Measurements from ENCODE around the gene ZNF318.
"Not testable (repeated sequence)": the region's sequence is repeated elsewhere in the genome, so short reads cannot be mapped to it uniquely, and the experiment has no call there.

Gene ZNF318

DNA sequence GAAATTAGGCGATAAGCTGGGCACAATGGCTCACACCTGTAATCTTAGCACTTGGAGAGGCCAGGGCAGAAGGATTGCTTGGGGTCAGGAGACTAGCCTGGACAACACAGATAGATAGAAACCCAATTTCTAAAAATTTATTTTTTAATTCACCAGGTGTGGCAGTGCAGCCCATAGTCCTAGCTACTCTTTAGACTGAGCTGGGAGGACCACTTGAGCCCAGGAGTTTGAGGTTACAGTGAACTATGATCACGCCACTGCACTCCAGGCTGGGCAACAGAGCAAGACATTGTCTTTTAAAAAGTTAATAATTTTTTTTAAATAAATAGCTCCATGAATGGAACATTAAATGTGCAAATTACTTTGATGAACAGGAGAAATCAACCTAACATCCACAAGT is 8.2 kb downstream of the ZNF318 start:
- peaks cover 3% of the 10 kb centered on the region for H3K4me1 ChIP-seq (ENCODE audit: control insufficient read depth, insufficient read depth, low read length)
- peaks cover 60% of the 10 kb centered on the region for H3K36me3 ChIP-seq (ENCODE audit: control insufficient read depth, insufficient read depth, low read length, severe bottlenecking)
- H3K27me3 ChIP-seq (replicated peaks; ENCODE audit: control insufficient read depth, insufficient read depth, low read length) = no peaks in the 10 kb centered on the region
- H3K9ac ChIP-seq (ENCODE audit: low read length) = no peak overlapping the region
- DNase-seq (ENCODE audit: low read depth) = no peak
- H3K9me3 ChIP-seq (ENCODE audit: control insufficient read depth, low read length) = no peaks in the 10 kb centered on the region
- H3K4me3 ChIP-seq (ENCODE audit: low read length) = no peak overlapping the region

DNA sequence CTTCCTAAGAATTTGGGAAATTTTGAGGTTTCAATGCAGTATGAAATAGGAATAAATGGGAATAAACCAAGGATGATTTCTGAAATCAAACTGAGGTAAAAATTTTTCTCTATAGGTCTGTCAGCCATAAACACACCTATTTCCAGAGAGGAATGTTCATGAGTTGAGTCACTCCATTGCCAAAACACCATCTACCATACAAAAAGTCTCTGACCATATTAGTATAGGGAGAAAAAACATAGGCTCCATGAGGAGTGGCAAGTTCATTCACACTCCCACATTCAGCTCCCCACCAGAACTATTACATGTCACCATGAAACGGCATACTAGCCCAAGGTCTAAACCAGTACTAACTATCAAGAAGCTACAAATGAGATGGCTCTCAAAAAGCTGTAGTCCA is 9.6 kb downstream of the ZNF318 start:
- peaks cover 71% of the 10 kb centered on the region for H3K36me3 ChIP-seq (ENCODE audit: control insufficient read depth, insufficient read depth, low read length, severe bottlenecking)
- no peaks in the 10 kb centered on the region for H3K9me3 ChIP-seq (ENCODE audit: control insufficient read depth, low read length)
- DNase-seq (ENCODE audit: low read depth) = no peak
- H3K27me3 ChIP-seq (replicated peaks; ENCODE audit: control insufficient read depth, insufficient read depth, low read length) = no peaks in the 10 kb centered on the region
- no peak overlapping the region for H3K9ac ChIP-seq (ENCODE audit: low read length)
- no peak overlapping the region for H3K4me3 ChIP-seq (ENCODE audit: low read length)
- H3K4me1 ChIP-seq (ENCODE audit: control insufficient read depth, insufficient read depth, low read length) = peaks cover 3% of the 10 kb centered on the region

DNA sequence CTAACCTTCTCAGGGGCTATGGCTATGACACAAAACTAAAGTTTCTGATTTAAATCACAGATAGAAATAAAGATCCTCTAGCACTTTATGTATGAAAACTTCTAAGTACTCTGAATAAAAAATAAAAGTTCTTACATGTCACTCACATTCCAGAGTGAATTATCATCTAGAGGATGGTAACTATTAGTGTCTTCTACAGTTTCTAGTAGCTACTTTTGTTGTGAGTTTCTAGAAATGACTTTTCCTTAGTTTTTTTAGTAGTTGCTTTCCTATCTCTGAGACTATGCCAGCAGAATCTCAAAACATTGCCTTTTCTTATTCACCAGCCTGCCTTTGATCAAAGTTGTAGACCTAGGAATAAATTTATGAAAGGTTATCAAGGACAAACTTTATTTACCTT is 10.1 kb downstream of the ZNF318 start:
- H3K9me3 ChIP-seq (ENCODE audit: control insufficient read depth, low read length) = no peaks in the 10 kb centered on the region
- no peaks in the 10 kb centered on the region for H3K27me3 ChIP-seq (replicated peaks; ENCODE audit: control insufficient read depth, insufficient read depth, low read length)
- no peak overlapping the region for H3K9ac ChIP-seq (ENCODE audit: low read length)
- peaks cover 71% of the 10 kb centered on the region for H3K36me3 ChIP-seq (ENCODE audit: control insufficient read depth, insufficient read depth, low read length, severe bottlenecking)
- no peak overlapping the region for H3K4me3 ChIP-seq (ENCODE audit: low read length)
- peaks cover 3% of the 10 kb centered on the region for H3K4me1 ChIP-seq (ENCODE audit: control insufficient read depth, insufficient read depth, low read length)
- DNase-seq (ENCODE audit: low read depth) = peak; percentile 22

DNA sequence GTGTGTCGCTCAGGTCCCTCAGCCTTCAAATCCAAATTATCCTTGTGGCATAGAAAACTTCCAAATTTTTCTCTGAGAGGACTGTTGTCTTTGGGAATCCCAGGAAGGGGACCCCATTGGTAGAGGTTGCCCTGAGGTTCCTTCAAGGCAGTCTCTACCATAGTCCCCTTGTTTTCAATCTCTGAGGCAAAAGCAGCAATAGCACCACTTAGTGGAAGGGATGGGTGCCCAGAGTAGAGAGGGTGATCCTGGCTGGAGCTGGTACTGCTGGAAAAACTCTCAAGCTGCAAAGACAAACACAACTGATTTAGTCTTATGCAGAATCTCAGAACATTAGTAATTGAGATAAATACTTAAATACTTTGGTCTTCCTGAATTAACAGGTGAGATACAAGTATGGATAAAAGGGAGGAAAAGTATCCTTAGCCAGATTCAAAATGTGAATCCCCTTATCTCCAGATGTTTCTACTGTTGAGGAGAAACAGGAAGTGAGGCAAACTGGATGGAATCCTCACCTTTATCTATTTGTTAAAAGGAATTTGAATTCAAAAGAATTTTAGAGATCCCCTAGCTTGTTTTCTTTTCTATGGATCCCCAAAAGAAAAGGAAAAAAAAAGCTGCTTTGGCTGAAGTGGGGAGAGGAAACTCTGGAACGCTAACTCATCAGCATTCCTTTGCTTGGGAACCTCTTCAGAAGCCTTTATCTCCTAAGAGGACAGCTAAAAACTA is 13.4 kb downstream of the ZNF318 start:
- peaks cover 3% of the 10 kb centered on the region for H3K4me1 ChIP-seq (ENCODE audit: control insufficient read depth, insufficient read depth, low read length)
- H3K9ac ChIP-seq (ENCODE audit: low read length) = no peak overlapping the region
- peak; percentile 29 for DNase-seq (ENCODE audit: low read depth)
- H3K27me3 ChIP-seq (replicated peaks; ENCODE audit: control insufficient read depth, insufficient read depth, low read length) = no peaks in the 10 kb centered on the region
- no peak overlapping the region for H3K4me3 ChIP-seq (ENCODE audit: low read length)
- no peaks in the 10 kb centered on the region for H3K9me3 ChIP-seq (ENCODE audit: control insufficient read depth, low read length)
- peaks cover 51% of the 10 kb centered on the region for H3K36me3 ChIP-seq (ENCODE audit: control insufficient read depth, insufficient read depth, low read length, severe bottlenecking)

DNA sequence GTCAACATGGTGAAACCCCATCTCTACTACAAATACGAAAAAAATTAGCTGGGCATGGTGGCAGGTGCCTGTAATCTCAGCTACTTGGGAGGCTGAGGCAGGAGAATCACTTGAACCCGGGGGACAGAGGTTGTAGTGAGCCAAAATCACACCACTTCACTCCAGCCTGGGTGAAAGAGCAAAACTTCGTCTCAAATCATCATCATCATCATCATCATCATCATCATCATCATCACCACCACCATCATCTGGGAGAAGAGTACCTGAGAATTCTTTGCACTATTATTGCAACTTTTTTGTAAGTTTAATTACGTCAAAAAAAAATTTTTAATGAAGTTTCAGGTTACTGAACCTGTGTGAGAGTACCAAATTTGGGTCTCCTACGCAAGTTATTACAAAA is 17.5 kb downstream of the ZNF318 start:
- not testable (repeated sequence) for DNase-seq (ENCODE audit: low read depth); H3K27me3 ChIP-seq (replicated peaks; ENCODE audit: control insufficient read depth, insufficient read depth, low read length); H3K9me3 ChIP-seq (ENCODE audit: control insufficient read depth, low read length); H3K4me3 ChIP-seq (ENCODE audit: low read length); H3K9ac ChIP-seq (ENCODE audit: low read length); H3K4me1 ChIP-seq (ENCODE audit: control insufficient read depth, insufficient read depth, low read length)
- peaks cover 47% of the 10 kb centered on the region for H3K36me3 ChIP-seq (ENCODE audit: control insufficient read depth, insufficient read depth, low read length, severe bottlenecking)

DNA sequence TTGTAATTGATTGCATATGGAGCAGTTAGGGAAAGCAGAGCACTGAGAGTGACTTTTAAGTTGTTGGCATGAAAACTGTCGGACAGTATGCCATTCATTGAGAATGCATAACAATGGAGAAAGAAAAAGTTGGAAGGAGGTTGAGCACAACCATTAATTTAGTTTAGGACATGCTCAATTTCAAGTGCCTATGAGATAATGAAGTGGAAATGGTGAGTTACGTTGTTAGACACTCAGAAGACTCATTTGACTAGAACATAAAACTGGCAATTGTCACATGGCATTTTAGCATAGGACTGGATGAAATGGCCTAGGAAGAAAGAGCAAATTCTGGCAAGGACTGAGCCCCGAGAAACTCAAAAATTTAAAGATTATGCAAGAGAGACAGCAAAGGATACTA is 22.0 kb downstream of the ZNF318 start:
- no peaks in the 10 kb centered on the region for H3K9me3 ChIP-seq (ENCODE audit: control insufficient read depth, low read length)
- no peak for DNase-seq (ENCODE audit: low read depth)
- no peaks in the 10 kb centered on the region for H3K27me3 ChIP-seq (replicated peaks; ENCODE audit: control insufficient read depth, insufficient read depth, low read length)
- H3K9ac ChIP-seq (ENCODE audit: low read length) = no peak overlapping the region
- H3K36me3 ChIP-seq (ENCODE audit: control insufficient read depth, insufficient read depth, low read length, severe bottlenecking) = peaks cover 53% of the 10 kb centered on the region
- H3K4me3 ChIP-seq (ENCODE audit: low read length) = no peak overlapping the region
- H3K4me1 ChIP-seq (ENCODE audit: control insufficient read depth, insufficient read depth, low read length) = peaks cover 4% of the 10 kb centered on the region

DNA sequence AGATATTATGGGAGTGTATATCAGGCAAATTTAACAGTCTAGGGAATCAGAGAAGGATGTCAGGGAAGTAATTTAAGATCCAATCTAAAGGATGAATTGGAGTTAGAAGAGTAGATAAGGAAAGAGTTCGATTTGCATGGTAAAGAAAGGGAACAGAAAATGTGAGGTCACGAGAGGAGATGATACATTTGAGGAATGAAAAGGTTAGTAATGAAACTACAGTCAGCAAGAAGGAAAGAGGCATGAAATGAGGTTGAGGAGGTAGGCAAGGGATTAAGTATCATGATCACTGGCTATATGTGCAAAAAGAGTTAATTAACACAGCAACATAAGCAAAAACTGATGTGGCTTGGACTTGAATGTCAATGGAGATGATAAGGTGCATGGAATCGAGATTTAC is 22.4 kb downstream of the ZNF318 start:
- Histone ChIP-seq H3K4me3 (ENCODE audit: low read length) (no peak overlapping the region), H3K4me1 (ENCODE audit: control insufficient read depth, insufficient read depth, low read length) (peaks cover 4% of the 10 kb centered on the region), H3K9me3 (ENCODE audit: control insufficient read depth, low read length) (no peaks in the 10 kb centered on the region), H3K9ac (ENCODE audit: low read length) (no peak overlapping the region), H3K27me3 (replicated peaks; ENCODE audit: control insufficient read depth, insufficient read depth, low read length) (no peaks in the 10 kb centered on the region), H3K36me3 (ENCODE audit: control insufficient read depth, insufficient read depth, low read length, severe bottlenecking) (peaks cover 58% of the 10 kb centered on the region)
- no peak for DNase-seq (ENCODE audit: low read depth)

DNA sequence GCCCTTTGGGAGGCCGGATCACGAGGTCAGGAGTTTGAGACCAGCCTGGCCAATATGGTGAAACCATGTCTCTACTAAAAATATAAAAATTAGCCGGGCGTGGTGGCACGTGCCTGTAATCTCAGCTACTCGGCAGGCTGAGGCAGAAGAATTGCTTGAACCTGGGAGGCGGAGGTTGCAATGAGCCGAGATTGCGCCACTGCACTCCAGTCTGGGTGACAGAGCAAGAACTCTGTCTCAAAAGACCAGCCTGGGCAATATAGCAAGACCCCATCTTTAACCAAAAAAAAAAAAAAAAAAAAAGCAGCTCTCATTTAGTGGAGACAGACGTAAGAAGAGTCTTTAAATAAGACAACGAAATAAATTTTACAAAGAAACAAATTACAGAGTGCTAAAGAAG is 23.2 kb downstream of the ZNF318 start:
- not testable (repeated sequence) for DNase-seq (ENCODE audit: low read depth); H3K27me3 ChIP-seq (replicated peaks; ENCODE audit: control insufficient read depth, insufficient read depth, low read length); H3K4me1 ChIP-seq (ENCODE audit: control insufficient read depth, insufficient read depth, low read length); H3K9me3 ChIP-seq (ENCODE audit: control insufficient read depth, low read length); H3K4me3 ChIP-seq (ENCODE audit: low read length); H3K9ac ChIP-seq (ENCODE audit: low read length)
- peaks cover 63% of the 10 kb centered on the region for H3K36me3 ChIP-seq (ENCODE audit: control insufficient read depth, insufficient read depth, low read length, severe bottlenecking)

DNA sequence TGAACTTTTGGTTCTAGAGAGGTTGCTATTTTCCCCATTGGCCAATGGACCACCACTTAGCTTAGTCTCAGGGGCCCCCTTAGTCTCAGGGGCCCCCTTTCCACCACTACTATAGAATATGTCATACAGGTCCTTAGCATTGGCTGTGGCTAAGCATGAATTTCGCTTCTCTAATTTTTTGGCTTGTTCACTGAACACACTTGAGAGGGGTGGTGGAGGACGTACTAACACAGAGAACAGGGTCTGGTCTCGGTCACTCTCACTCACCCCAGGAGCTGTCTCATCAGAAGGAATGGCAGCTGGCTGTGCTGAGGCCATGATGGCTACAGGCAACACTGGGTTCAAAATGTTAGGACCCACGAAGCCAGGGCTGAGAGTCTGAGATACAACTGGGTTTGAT is 30.3 kb downstream of the ZNF318 start:
- H3K4me1 ChIP-seq (ENCODE audit: control insufficient read depth, insufficient read depth, low read length) = no peaks in the 10 kb centered on the region
- DNase-seq (ENCODE audit: low read depth) = no peak
- H3K9ac ChIP-seq (ENCODE audit: low read length) = no peak overlapping the region
- no peak overlapping the region for H3K4me3 ChIP-seq (ENCODE audit: low read length)
- H3K9me3 ChIP-seq (ENCODE audit: control insufficient read depth, low read length) = no peaks in the 10 kb centered on the region
- H3K36me3 ChIP-seq (ENCODE audit: control insufficient read depth, insufficient read depth, low read length, severe bottlenecking) = peaks cover 62% of the 10 kb centered on the region
- no peaks in the 10 kb centered on the region for H3K27me3 ChIP-seq (replicated peaks; ENCODE audit: control insufficient read depth, insufficient read depth, low read length)

DNA sequence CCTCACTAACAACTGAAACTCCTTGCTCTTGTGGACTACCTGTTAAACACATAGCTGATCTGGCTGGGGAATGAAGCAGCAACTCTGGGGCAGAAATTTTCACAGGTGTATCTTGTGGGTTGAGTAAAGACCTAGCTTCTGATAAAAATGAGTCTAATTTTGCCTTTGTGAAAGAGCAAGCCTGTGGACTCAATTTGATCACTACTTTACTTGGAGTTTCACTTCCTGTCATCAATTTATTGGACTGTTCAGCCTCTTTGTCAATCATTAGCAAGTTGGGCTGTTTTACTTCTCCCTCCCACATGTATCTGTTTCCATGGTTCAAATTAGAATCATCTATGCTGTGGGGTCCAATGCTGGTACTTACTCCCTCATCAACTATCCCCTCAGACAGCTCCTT is 31.2 kb downstream of the ZNF318 start:
- no peaks in the 10 kb centered on the region for H3K9me3 ChIP-seq (ENCODE audit: control insufficient read depth, low read length)
- no peak overlapping the region for H3K4me3 ChIP-seq (ENCODE audit: low read length)
- H3K9ac ChIP-seq (ENCODE audit: low read length) = no peak overlapping the region
- no peak for DNase-seq (ENCODE audit: low read depth)
- H3K4me1 ChIP-seq (ENCODE audit: control insufficient read depth, insufficient read depth, low read length) = no peaks in the 10 kb centered on the region
- no peaks in the 10 kb centered on the region for H3K27me3 ChIP-seq (replicated peaks; ENCODE audit: control insufficient read depth, insufficient read depth, low read length)
- peaks cover 57% of the 10 kb centered on the region for H3K36me3 ChIP-seq (ENCODE audit: control insufficient read depth, insufficient read depth, low read length, severe bottlenecking)

DNA sequence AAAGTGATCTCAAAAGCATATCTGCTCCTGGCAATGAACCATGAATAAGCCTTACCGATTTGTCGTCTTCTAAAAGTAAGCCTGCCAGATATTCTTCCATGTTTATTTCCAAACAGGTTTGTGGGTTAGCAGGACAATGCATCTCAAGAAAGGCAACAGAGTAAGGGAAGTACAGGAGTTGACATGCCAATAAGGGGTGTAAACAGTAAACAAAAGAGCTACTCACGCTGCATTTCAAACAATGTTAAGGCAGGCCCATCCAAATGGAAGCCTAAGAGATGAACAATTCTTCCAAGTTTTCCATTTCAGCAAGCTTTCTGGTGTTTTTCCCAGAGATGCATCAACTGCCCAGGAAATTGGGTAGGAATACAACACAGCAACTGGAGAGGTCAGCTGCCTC is 33.1 kb downstream of the ZNF318 start:
- Histone ChIP-seq H3K4me1 (ENCODE audit: control insufficient read depth, insufficient read depth, low read length) (no peaks in the 10 kb centered on the region), H3K4me3 (ENCODE audit: low read length) (no peak overlapping the region), H3K9ac (ENCODE audit: low read length) (no peak overlapping the region), H3K36me3 (ENCODE audit: control insufficient read depth, insufficient read depth, low read length, severe bottlenecking) (peaks cover 39% of the 10 kb centered on the region), H3K9me3 (ENCODE audit: control insufficient read depth, low read length) (no peaks in the 10 kb centered on the region), H3K27me3 (replicated peaks; ENCODE audit: control insufficient read depth, insufficient read depth, low read length) (no peaks in the 10 kb centered on the region)
- DNase-seq (ENCODE audit: low read depth) = no peak

DNA sequence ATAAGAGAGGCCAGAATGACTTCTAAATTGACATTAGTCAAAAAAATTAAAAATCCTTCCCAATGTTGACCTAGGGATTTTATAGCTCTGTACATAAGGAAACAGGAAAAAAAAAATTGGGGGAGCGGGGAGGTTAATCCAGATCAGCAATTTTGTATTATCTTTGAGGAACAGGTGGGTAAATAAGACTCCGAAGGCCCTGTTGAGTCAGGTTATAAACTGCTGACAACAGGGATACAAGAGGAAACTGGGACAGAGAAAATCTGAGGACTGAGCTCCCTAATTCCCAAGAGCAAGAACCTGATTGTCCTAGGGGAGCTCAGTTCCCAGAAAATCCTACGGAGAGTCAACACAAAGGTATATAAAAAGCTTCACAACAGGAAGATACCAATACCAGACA is 34.0 kb downstream of the ZNF318 start:
- Histone ChIP-seq H3K27me3 (replicated peaks; ENCODE audit: control insufficient read depth, insufficient read depth, low read length) (no peaks in the 10 kb centered on the region), H3K9me3 (ENCODE audit: control insufficient read depth, low read length) (no peaks in the 10 kb centered on the region), H3K9ac (ENCODE audit: low read length) (no peak overlapping the region), H3K4me3 (ENCODE audit: low read length) (no peak overlapping the region), H3K4me1 (ENCODE audit: control insufficient read depth, insufficient read depth, low read length) (no peaks in the 10 kb centered on the region), H3K36me3 (ENCODE audit: control insufficient read depth, insufficient read depth, low read length, severe bottlenecking) (peaks cover 32% of the 10 kb centered on the region)
- no peak for DNase-seq (ENCODE audit: low read depth)

Data from adipocyte (in vitro differentiated cells).